BJ (cell line): ENCODE results near the gene SLC24A4. TPM values are rescaled to one million over a fixed set of nuclear protein-coding genes. Genes with fewer than 3 reads are reported as not detected.

Source experiments
- CTCF ChIA-PET: fragments of 350-600 bp; formaldehyde crosslinking; extraction: SDS; loops from one replicate; lab custom pipeline; 2021; ENCODE audit warnings: antibody characterized with exemption, inconsistent platforms; lab: Yijun Ruan, JAX
- POLR2A ChIA-PET: fragments of 300-600 bp; sonication (Branson Sonifier 250); formaldehyde crosslinking; extraction: SDS; loops from one replicate; lab custom pipeline; 2021; ENCODE audit warnings: antibody characterized with exemption; lab: Charles Lee
- DNase-seq: peaks from one replicate; pipeline ENCODE4 v3.0.0-alpha.2; 2011; ENCODE audit warnings: low read depth
- H3K27me3 ChIP-seq: 2 replicates; pipeline ENCODE4 v1.6.0; 2011; ENCODE audit warnings: low read length; ENCODE audit not compliant: control insufficient read depth, insufficient read depth
- H3K36me3 ChIP-seq: 2 replicates; pipeline ENCODE4 v1.5.1; 2011; ENCODE audit warnings: low read length; ENCODE audit not compliant: control insufficient read depth, insufficient read depth
- H3K4me3 ChIP-seq: 2 replicates; pipeline ENCODE4 v1.5.1; 2011; ENCODE audit warnings: low read depth, mild to moderate bottlenecking, control low read depth, low read length
- polyA plus RNA-seq: library from polyadenylated mRNA; depleted of rRNA; stranded (reverse); fragments of >200 nt; gene quantifications from 2 replicates; pipeline ENCODE4 v1.2.3, GENCODE V29; 2011
- TF ChIP-seq, protein P1 (sequence below): IDR thresholded peaks from 2 replicates; pipeline ENCODE4 v1.5.1; 2011; ENCODE audit warnings: low read depth, mild to moderate bottlenecking, control low read depth, inconsistent platforms, low read length, moderate library complexity; ENCODE audit not compliant: insufficient read depth

SLC24A4 gene
- polyA plus RNA-seq, 1 experiment = not detected

DNA sequence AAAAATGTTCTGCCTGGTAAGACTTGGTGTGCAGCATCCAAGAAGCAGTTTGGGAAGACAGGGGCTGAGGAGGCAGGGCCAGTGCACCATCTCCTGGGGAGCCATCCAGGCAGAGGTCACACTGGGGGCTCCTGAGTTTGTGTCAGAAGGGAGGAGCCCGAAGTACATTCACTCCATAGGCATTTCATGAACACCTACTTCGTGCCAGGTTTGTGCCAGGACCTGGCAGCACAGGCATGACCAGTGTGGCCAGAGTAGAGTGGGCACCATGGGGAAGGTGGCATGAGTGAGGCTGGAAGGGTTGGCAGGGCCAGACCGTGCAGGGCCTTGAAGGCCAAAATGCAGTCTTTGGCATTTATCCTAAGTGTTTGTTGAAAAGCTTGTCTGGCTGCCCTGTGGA lies 104.1 kb downstream of the SLC24A4 start:
- TF ChIP-seq, protein P1, sequence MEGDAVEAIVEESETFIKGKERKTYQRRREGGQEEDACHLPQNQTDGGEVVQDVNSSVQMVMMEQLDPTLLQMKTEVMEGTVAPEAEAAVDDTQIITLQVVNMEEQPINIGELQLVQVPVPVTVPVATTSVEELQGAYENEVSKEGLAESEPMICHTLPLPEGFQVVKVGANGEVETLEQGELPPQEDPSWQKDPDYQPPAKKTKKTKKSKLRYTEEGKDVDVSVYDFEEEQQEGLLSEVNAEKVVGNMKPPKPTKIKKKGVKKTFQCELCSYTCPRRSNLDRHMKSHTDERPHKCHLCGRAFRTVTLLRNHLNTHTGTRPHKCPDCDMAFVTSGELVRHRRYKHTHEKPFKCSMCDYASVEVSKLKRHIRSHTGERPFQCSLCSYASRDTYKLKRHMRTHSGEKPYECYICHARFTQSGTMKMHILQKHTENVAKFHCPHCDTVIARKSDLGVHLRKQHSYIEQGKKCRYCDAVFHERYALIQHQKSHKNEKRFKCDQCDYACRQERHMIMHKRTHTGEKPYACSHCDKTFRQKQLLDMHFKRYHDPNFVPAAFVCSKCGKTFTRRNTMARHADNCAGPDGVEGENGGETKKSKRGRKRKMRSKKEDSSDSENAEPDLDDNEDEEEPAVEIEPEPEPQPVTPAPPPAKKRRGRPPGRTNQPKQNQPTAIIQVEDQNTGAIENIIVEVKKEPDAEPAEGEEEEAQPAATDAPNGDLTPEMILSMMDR = no peak
- no peak for DNase-seq
- CTCF ChIA-PET = interaction anchor here (1.0 kb wide), 1 partner anchor 34 kb away, joined by 3 read pairs; no protein-coding TSS in a partner anchor
- Histone ChIP-seq H3K36me3 (no peaks in the 10 kb centered on the region), H3K4me3 (no peak overlapping the region), H3K27me3 (peaks cover 7% of the 10 kb centered on the region)
- POLR2A ChIA-PET = no interaction called here

DNA sequence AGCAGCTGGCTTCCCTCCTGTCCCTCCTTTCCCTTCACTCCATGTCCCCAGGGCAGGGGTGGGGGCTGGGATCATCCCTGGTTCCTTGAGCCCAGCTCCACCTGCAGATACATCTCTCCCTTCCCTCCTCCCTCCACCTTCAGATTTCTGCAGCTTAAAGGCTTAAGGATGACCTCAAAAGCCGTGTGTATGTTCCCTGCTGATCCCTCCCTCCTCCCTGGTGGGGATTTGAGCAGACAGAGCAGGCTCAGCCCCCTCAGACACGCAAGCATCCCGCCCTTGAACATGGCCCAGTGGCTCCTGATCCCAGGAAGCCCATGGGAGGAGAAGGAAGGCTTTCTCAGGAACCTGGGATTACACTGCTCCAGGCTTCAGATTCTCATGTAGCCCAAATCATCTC lies 107.7 kb downstream of the SLC24A4 start:
- Histone ChIP-seq H3K36me3 (no peaks in the 10 kb centered on the region), H3K27me3 (peaks cover 7% of the 10 kb centered on the region), H3K4me3 (no peak overlapping the region)
- POLR2A ChIA-PET = no interaction called here
- CTCF ChIA-PET = no interaction called here
- TF ChIP-seq, protein P1 = no peak
- DNase-seq = no peak

DNA sequence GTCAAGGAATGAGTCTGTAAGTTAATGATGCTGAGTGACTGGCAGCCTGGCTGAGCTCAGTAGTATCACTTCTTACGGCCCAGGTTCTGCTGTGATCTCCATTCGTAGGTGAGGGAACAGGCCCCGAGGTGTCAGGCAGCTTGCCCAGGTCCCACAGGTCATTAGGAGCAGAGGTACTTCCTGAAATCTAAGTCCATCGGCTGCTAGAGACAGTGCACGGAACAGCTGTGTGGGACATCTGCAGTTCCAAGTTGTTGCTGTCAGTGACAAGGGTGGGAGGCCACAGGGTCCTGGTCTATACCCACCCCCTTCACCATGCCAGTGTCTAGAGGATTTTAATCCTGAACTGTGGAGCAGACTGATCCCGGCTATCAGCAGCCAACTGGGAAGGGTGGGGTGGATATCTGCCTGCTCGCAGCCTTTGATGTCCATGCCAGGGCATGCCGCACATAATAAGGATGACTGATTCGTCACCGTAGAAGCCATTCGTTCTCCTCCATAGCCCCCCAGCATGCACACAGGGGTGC lies 108.3 kb downstream of the SLC24A4 start:
- POLR2A ChIA-PET = no interaction called here
- no peaks in the 10 kb centered on the region for H3K36me3 ChIP-seq
- TF ChIP-seq, protein P1 = no peak
- CTCF ChIA-PET = no interaction called here
- DNase-seq = no peak
- H3K27me3 ChIP-seq = peaks cover 7% of the 10 kb centered on the region
- H3K4me3 ChIP-seq = no peak overlapping the region

DNA sequence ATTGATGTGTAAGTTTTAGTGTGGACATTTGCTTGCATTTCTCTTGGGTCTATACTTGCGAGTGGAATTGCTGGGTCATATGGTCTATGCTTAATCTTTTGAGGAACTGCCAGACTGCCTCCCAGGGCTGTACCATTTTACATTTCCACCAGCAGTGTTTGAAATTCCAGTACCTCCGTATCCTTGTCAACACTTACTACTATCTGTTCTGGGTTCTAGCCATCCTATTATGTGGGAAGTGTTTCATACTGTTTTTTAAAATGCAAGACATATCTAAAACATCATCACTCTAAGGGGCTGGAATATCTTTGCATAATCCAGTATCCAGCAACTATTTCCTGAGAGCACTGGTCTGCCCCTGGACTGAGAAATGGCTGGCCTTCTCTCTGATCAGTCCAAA lies 110.4 kb downstream of the SLC24A4 start:
- Histone ChIP-seq H3K4me3 (no peak overlapping the region), H3K27me3 (peaks cover 10% of the 10 kb centered on the region), H3K36me3 (no peaks in the 10 kb centered on the region)
- POLR2A ChIA-PET = no interaction called here
- CTCF ChIA-PET = no interaction called here
- TF ChIP-seq, protein P1 = no peak
- no peak for DNase-seq

DNA sequence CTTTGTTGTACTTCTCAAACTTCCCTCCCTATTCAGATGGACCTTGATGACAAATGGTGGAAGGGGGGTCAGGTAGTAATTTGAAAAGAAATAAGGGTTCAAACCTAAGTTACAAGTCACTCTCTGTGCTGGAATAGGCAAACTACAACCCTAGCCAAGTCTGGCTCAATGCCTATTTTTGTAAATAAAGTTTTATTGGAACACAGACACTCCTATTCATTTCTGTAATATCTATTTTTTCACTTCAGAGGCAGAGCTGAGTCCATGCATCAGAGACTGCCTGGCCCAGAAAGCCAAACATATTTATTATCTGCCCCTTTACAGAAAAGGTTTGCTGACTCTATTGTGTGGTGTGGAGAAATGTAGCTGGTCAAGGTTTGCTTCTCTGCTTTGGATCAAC lies 112.2 kb downstream of the SLC24A4 start:
- Histone ChIP-seq H3K4me3 (no peak overlapping the region), H3K27me3 (peaks cover 10% of the 10 kb centered on the region), H3K36me3 (no peaks in the 10 kb centered on the region)
- CTCF ChIA-PET = interaction anchor here (0.9 kb wide), 1 partner anchor 15 kb away, joined by 3 read pairs; no protein-coding TSS in a partner anchor
- no peak for DNase-seq
- POLR2A ChIA-PET = no interaction called here
- TF ChIP-seq, protein P1 = no peak
